ENCODE results near the gene TCFL5.

- TF ChIP-seq POLR2A (IDR thresholded peaks at IDR 0.05), result no peak
- TF ChIP-seq, protein P1, sequence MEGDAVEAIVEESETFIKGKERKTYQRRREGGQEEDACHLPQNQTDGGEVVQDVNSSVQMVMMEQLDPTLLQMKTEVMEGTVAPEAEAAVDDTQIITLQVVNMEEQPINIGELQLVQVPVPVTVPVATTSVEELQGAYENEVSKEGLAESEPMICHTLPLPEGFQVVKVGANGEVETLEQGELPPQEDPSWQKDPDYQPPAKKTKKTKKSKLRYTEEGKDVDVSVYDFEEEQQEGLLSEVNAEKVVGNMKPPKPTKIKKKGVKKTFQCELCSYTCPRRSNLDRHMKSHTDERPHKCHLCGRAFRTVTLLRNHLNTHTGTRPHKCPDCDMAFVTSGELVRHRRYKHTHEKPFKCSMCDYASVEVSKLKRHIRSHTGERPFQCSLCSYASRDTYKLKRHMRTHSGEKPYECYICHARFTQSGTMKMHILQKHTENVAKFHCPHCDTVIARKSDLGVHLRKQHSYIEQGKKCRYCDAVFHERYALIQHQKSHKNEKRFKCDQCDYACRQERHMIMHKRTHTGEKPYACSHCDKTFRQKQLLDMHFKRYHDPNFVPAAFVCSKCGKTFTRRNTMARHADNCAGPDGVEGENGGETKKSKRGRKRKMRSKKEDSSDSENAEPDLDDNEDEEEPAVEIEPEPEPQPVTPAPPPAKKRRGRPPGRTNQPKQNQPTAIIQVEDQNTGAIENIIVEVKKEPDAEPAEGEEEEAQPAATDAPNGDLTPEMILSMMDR (IDR thresholded peaks at IDR 0.05), result no peak
Measured at GRCh38 chr20:62837790-62838127, 23.9 kb downstream of the TCFL5 start.
